ENCODE results near the gene YY1. TPM values are rescaled to one million over a fixed set of nuclear protein-coding genes. Genes with fewer than 3 reads are reported as not detected.

The YY1 gene
- total RNA-seq, 2 donors from 2014 or later = 44.4 to 60.7 TPM

GRCh38 chr14:100256339-100256895, 17.5 kb downstream of the YY1 start:
- Histone ChIP-seq H3K4me1 (replicated peaks) (peaks cover 8% of the 10 kb centered on the region), H3K9me3 (no peaks in the 10 kb centered on the region), H3K36me3 (no peaks in the 10 kb centered on the region), H3K4me3 (no peak overlapping the region), H3K27me3 (replicated peaks; ENCODE audit: insufficient read depth) (no peaks in the 10 kb centered on the region), H3K27ac (no peak overlapping the region)
- DNase-seq (ENCODE audit: low spot score) = no peak
- intact Hi-C loops (cut with DNase I) = no loop called here
- 90% methylated on average over 3 of the region's 3 CpGs for WGBS
- TF ChIP-seq POLR2A (IDR thresholded peaks at IDR 0.05) = no peak
- no peak for TF ChIP-seq CTCF (IDR thresholded peaks at IDR 0.05)
- no peak for TF ChIP-seq POLR2AphosphoS5 (IDR thresholded peaks at IDR 0.05)

- Histone ChIP-seq H3K27me3 (replicated peaks; ENCODE audit: insufficient read depth) (no peaks in the 10 kb centered on the region), H3K36me3 (no peaks in the 10 kb centered on the region), H3K27ac (no peak overlapping the region), H3K4me1 (replicated peaks) (peaks cover 5% of the 10 kb centered on the region), H3K9me3 (no peaks in the 10 kb centered on the region), H3K4me3 (no peak overlapping the region)
- intact Hi-C loops (cut with DNase I) = no loop called here
- 90% methylated on average over 3 of the region's 3 CpGs for WGBS
- no peak for TF ChIP-seq CTCF (IDR thresholded peaks at IDR 0.05)
- no peak for TF ChIP-seq POLR2AphosphoS5 (IDR thresholded peaks at IDR 0.05)
- no peak for TF ChIP-seq POLR2A (IDR thresholded peaks at IDR 0.05)
- no peak for DNase-seq (ENCODE audit: low spot score)
These were observed 22.7 kb downstream of the YY1 start for GRCh38 chr14:100261621-100262020.

GRCh38 chr14:100262545-100262944, 23.6 kb downstream of the YY1 start:
- Histone ChIP-seq H3K9me3 (no peaks in the 10 kb centered on the region), H3K27ac (no peak overlapping the region), H3K4me3 (no peak overlapping the region), H3K4me1 (replicated peaks) (peaks cover 5% of the 10 kb centered on the region), H3K27me3 (replicated peaks; ENCODE audit: insufficient read depth) (no peaks in the 10 kb centered on the region), H3K36me3 (no peaks in the 10 kb centered on the region)
- intact Hi-C loops (cut with DNase I) = no loop called here
- TF ChIP-seq CTCF (IDR thresholded peaks at IDR 0.05) (no peak), POLR2A (IDR thresholded peaks at IDR 0.05) (no peak), POLR2AphosphoS5 (IDR thresholded peaks at IDR 0.05) (no peak)
- no peak for DNase-seq (ENCODE audit: low spot score)
- 54% methylated on average over 5 of the region's 5 CpGs for WGBS

GRCh38 chr14:100263141-100263540, 24.2 kb downstream of the YY1 start:
- H3K36me3 ChIP-seq = no peaks in the 10 kb centered on the region
- TF ChIP-seq POLR2AphosphoS5 (IDR thresholded peaks at IDR 0.05) (no peak), POLR2A (IDR thresholded peaks at IDR 0.05) (no peak), CTCF (IDR thresholded peaks at IDR 0.05) (no peak)
- no peak for DNase-seq (ENCODE audit: low spot score)
- H3K9me3 ChIP-seq = no peaks in the 10 kb centered on the region
- no peak overlapping the region for H3K27ac ChIP-seq
- no peaks in the 10 kb centered on the region for H3K27me3 ChIP-seq (replicated peaks; ENCODE audit: insufficient read depth)
- no peak overlapping the region for H3K4me3 ChIP-seq
- 70% methylated on average over 3 of the region's 3 CpGs for WGBS
- H3K4me1 ChIP-seq (replicated peaks) = peaks cover 5% of the 10 kb centered on the region
- intact Hi-C loops (cut with DNase I) = no loop called here

GRCh38 chr14:100267990-100268389, 29.0 kb downstream of the YY1 start:
- Histone ChIP-seq H3K27me3 (replicated peaks; ENCODE audit: insufficient read depth) (no peaks in the 10 kb centered on the region), H3K4me3 (no peak overlapping the region), H3K9me3 (no peaks in the 10 kb centered on the region), H3K27ac (no peak overlapping the region), H3K36me3 (no peaks in the 10 kb centered on the region), H3K4me1 (replicated peaks) (no peaks in the 10 kb centered on the region)
- TF ChIP-seq POLR2AphosphoS5 (IDR thresholded peaks at IDR 0.05) = no peak
- no peak for TF ChIP-seq POLR2A (IDR thresholded peaks at IDR 0.05)
- TF ChIP-seq CTCF (IDR thresholded peaks at IDR 0.05) = no peak
- no peak for DNase-seq (ENCODE audit: low spot score)
- intact Hi-C loops (cut with DNase I) = no loop called here
- WGBS = 97% methylated on average over 7 of the region's 7 CpGs
